HK-2 (cell line): Measurements from ENCODE around the gene APOA4.

Source experiments
- DNase-seq: peaks from one replicate; pipeline ENCODE4 v3.0.0-alpha.2; 2018; ENCODE audit not compliant: unreplicated experiment

The APOA4 gene

GRCh38 chr11:116823031-116823843, at the start of gene APOA4:
Gene APOA4, minus strand, starts transcription at chr11:116823304. Its CDS starts 113 bp downstream, at chr11:116823191.
- DNase-seq = no peak

- DNase-seq = no peak
These were observed 48.1 kb upstream of the APOA4 start for GRCh38 chr11:116871248-116871647.

DNA sequence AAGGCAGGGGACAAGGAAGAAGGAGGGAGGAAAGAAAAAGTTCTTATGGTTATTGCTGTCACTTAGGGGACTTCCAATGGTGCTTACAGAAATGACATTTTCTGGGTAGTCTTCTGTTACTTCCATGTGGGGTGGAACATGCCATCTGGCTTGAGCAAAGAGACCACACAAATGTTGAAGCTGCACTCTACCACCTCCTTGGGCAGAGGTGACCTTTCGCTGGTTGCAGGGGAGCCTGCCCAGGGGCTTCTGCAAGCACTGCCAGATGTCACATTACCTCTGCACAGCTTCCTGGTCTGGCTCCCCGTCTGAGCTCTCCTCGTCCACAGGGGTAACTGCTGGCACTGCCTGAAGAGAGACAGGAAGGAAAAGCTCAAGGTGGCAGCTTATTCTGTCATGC, 47.0 kb upstream of the APOA4 start:
- no peak for DNase-seq

- DNase-seq = no peak
These were observed 46.5 kb upstream of the APOA4 start for GRCh38 chr11:116869610-116870009.

DNA sequence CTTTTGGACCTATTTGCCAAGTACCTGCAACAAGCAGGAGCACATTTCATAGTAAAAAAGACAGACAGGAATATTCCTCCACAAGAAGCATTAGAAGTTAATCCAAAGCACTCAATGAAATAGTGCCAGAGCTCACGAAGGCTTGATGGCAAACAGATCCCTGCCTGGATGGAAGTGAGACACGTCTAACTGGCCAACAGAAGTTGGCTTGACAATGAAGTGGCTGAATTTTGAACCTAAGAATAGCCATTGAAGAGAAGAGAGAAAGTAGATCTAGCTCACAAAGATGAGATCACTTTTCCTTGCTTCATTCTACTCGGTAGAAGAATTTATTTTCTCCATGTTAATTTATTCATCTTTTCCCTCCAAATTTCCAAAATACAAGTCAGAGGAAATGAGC, 45.0 kb upstream of the APOA4 start:
- DNase-seq = no peak

DNA sequence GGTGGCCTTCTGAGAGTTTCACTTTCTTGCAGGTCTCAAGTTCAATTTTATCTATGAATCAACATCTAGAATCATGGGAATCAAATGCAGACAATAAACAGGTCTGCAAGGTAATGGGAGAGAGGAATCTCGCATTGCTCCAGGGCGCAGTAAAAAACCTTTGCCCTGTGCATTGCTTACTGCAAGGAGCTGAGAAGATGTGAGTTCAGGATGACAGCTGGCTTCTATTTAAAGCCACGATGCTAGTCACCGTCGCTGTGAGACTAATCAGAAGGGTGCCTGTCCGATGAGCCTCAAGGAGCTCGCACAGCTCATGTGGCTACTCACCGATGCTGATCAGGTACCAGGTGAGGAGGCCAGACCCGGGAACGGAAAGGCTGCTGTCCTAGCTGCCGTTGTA, 44.5 kb upstream of the APOA4 start:
- DNase-seq = no peak

DNA sequence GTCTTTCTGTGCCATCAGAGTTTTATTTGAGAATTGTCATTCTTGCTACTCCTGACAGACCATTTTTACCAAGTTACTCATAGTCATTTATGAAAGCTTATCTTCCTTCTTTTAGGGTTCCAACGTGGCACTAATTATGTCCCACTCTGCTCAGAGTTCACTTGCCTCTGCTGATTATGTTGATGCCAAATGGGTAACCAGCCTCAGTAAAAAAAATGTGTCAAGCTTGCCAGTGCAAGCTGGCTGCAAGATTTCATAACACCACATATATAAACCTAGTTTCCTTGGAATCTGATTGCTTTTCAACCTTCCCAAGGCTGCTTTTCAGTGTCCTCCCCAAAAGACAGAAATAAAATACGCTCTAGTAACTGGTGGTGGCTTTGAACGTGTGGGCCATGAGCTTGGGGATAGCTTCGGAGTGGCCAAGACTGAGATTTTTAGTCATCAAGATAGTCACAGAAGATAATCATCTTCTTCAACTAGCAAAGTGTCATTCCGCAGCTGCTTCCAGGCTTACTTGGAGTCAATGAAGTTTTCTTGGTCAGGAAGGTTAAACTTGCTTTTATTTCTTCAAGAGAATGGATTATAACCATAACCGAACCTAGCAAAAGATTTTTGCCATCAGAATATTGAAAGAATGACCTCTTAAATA, 43.8 kb upstream of the APOA4 start:
- no peak for DNase-seq

DNA sequence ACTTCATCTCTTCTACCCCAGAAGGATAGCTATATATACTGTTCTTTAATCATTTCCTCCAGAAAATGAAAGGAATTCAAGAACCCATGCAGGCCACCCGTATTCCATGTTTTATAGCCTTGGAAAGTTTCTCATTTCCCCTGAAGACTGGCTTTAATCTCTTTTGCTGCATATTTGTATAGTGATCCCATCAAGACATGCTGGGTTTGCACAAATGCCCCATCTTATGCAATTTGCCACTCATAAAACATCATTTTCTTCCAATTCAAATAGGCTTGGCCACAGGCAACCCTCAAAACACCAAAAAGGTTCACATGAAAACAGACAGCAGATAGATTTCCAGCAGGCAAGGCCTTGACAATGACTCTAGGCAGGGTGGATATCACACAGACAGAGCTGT, 42.6 kb upstream of the APOA4 start:
- no peak for DNase-seq

DNA sequence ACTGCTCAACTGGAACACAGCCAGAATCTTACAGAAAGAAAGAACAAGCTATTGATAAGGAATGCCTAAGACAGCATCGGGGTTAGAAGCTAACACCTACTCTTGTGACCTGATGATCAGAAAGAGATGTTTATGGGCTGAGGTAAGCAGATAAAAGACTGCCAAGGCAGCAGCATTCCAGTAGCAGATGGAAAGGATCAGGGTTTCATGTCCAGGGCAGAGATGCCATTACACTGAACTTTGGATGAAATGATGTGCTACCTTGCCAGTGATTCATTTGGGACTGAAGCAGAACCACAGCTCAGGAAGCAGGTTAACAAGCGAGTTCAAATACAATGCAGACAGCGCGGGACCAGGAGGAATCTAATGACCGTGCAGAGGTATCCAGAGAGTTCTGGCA, 41.4 kb upstream of the APOA4 start:
- no peak for DNase-seq

- no peak for DNase-seq
These were observed 39.8 kb upstream of the APOA4 start for GRCh38 chr11:116862951-116863350.

DNA sequence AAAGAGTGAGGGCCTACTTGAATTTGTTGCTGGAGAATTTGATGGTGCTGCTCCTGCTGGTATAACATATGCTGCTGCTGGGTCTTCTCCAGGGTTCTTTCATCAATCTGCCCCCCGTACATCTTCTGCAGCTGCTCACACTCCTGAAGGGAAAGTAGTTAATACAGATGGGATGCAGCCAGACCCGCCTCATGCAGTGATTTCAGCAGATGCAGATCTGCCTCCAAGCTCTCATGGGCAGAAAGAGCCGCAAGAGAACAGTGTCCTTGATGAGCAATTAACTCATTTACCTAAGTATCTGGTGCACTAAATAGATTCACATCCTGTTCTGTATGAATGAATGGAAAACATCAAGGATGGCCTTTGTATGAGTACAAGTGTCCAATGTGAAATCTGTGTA, 39.1 kb upstream of the APOA4 start:
- no peak for DNase-seq

DNA sequence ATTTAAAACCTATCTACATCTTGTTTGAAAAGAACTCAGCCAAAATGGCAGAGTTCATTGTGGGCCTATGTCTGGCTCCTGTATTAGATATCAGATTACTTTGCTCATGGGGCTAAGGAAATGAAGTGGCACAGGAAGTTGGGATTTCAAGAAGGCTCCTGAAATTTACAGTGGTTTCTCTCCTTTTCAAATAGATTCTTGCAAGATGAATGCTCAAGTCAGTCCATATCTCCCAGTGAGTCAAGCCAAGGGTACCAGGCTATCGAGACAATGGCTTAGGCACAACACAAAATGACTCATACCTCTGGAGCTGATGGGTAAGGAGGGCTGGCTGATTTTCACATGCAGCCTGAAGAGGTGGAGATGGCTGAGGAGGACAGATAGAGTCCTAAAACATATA, 38.4 kb upstream of the APOA4 start:
- peak; percentile 13 for DNase-seq

DNA sequence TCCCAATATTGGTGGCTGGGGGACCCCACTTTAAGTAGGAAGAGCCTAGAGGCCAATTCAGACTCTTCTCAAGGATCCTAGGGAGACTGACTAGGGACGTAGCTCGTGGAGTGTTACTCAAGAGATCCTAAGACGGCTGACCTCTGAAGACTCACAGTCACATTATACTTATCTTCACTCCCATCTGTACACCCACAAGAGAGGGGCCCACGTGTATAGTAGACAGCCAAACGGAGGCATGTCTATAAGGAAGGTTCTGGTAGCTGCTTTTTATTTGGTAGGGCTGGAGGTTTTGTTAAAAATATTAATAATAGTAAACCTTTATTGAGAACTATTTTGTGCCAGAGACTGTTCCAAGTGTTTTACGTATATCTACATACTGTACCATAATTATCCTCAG, 37.2 kb upstream of the APOA4 start:
- no peak for DNase-seq

GRCh38 chr11:116859175-116859574, 36.1 kb upstream of the APOA4 start:
- DNase-seq = no peak

DNA sequence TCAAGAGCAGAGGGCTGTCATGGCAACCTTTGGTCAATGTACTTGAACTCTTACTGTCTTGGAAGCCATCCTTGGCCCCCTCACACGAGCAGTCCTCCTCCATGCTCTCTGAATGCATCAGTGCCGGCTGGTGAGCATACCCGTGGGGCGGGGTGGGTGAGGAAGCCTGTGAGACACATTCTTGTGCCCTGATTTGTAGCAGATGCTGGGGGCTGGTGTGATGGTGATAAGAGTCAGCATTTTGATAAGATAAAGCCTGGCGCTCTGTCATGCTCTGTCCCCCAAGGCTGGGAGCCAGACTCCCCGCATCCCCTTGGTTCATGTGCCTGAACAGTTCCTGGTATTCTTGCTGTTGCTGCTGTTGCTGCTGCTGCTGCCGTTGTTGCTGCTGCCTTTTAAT, 34.8 kb upstream of the APOA4 start:
- DNase-seq = no peak

DNA sequence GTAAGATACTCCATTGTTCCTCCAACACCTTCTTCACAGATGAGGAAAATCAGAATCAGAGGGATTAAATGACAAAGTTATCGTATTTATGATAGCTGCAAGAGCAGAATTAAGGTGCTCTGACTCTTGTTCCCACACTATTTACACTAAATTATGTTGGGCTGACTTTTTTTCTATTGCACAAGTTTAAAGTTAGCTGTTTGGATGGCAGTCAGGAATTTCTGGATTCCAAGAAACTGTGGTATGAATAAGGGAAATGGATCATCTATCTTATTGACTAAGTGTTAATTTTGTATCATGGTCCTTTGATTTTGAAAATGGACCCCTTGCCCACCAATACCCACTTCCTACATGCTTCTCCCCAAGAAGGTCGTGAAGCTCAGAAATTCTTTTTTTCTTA, 34.2 kb upstream of the APOA4 start:
- DNase-seq = no peak

DNA sequence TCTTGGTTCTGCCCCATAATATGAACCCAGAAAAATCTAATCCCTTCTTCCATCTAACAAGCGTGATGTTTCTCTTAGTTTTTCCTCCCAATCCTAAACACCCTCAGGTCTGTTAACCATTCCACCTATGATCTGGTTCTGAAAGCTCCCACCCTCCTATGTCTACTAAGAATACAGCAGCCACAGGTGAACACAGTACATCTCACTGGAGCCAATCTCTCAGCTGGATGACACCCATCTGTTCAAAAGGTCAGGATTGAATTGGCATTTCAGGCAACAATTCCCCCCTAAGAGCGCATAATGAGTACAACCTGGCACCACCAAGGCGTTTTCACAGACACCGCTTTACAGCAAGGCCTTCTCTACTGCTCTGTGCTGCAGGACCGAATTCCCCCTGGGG, 33.3 kb upstream of the APOA4 start:
- no peak for DNase-seq

DNA sequence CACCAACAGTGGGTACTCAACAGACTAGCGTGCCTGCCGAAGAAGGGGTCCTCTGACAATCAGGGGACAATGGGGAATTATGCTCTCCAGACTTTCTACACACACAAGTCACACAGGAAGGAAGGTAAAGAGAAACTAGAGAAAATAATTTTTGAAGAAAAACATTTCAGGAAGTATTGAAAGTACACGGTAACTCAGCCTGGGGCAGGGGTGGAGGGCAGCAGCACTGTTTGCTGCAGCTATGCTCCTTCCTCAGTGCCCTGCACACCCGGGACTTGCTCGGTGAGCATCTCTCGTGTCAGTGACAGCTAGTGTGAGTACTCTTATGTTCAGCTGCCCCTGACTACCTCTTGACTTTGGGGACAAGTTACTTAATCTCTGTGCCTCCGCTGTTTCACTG, 32.3 kb upstream of the APOA4 start:
- DNase-seq = no peak

DNA sequence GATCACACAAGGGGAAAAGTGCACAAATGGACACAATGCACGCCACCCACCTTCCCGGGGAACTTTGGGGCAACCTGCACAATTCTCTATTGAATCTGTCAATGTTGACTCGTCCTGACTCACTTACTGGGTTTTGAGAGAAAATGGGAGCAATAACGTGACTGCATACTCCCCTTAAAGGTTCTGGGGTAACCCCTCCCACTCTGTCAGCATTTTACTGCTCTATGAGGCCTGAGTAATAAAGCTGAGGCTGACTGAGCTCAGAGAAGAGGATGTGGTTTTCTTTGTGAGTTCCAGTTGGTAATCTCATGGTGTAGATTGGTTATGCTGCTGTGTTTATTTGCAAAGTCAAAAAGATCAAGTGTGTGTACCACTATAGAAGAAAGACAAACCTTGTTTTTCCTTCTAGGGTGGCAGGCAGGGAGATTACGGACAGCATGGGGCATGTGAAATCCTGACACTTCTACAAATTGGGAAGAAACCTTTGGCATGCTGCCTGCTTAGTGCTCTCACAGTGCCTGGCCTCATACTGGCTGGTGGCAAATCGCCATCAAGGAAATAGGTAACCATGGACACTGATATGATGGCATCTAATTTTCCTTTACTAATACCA, 30.5 kb upstream of the APOA4 start:
- peak; percentile 35 for DNase-seq

DNA sequence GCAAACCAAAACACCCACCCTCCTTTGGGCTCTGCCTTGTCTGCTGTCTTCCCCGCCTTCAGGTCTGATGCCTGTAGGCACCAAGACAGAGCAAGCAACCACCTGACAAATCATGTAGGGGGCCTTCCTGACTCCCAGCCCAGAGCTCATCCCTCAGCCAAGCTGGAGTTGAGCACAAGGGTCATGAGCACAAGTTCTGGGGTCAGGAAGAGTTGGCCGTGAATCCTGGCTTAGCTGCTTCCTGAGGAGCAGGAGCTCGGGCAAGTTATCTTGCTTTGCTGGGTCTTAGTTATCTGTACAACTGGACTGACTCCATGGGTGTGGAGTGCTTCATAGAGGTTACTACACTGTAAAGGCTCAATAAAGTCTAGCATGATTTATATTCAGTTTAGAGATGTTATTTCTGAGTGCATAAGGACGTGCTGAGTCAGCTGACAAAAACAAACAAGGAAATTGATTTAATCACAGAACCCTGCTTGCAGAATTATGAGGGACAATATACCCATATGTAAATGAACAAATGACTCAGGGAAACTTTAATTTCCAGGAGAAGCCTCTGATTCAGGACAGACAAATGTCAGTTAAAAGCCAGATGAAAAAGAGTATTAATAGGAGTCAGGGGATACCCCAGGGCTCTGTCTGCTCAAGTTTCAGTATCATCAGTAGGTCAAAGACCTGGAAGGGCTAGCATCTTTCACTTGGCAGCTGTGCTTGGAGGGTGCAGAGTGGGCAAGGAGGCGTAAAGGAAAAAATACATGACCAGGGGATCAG, 29.3 kb upstream of the APOA4 start:
- no peak for DNase-seq

DNA sequence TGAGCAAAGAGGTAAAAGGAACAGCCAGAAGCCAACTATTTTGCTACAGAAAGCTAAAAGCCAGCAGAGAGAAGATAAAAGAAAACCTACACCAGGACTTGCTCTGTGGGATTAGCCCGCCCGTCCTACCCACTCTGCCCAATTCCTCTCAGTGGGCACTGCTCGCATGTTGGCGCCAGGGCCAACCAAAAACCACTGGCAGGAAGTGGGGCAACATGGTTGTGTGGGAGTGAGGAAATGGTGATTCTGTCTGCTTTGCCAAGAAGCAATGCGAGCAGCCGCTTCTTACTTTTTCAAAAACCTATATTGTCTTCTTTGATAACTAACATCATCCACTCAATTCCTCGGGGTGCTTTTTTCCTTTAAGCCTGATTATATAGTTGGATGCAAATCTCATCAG, 28.5 kb upstream of the APOA4 start:
- no peak for DNase-seq

DNA sequence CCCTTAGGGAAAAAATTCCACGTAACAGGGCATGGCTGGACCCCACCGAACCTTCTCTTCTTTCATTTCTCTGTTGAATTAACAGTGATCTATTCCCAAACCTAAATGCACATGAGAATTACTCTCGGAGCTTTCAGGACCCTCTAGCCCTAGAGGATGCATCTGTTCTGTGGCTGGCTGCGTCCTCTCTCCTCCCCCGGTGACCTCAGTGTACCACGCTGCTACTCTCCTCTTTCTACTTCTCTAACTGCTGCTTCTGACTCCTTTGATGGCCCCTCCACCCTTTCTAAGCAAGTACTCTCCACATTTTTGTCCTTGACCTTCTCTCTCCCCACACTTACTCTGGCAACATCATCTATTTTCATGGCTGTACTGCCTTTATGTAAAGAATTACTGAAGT, 26.4 kb upstream of the APOA4 start:
- no peak for DNase-seq
